Astrocyte of the cerebellum (primary cell): ENCODE data around the gene NPS.

Experiments used
- DNase-seq: peaks from one replicate; pipeline ENCODE4 v3.0.0-alpha.2; 2011; ENCODE audit warnings: low read depth
- H3K4me3 ChIP-seq: 2 replicates; pipeline ENCODE4 v1.5.1; 2011; ENCODE audit warnings: mild to moderate bottlenecking, low read depth, low read length, moderate library complexity
- in situ Hi-C: cut with HindIII; loops from 2 replicates; pipeline ENCODE4 v1.10.0; 2017; ENCODE audit warnings: low sequenced_read_pairs
- TF ChIP-seq, protein P1 (sequence below): IDR thresholded peaks from 2 replicates; pipeline ENCODE4 v1.5.1; 2012; ENCODE audit warnings: low read length, low read depth, moderate library complexity, mild to moderate bottlenecking; ENCODE audit errors: missing control alignments

The NPS gene

DNA sequence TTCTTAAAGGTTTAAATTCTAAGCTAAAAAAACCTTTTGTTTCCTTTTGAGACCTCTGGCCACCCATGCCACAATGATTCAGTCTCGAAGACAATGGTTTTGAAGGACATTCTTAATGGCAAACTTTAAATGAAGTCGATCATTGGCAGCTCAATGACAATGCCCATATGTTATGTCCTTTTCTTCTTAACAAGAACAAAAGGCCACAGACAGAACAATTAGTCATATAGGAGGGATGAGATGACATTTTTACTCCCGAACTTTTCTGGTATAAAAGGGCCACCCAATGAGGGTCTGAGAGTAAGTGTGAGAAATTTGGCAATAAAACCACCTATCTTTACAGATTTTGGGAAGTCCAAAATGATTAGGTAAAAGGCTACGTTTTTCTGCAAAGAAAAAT, at the start of gene NPS:
NPS (plus strand) TSS at position 301 of the 400 bp plus-strand sequence; CDS start at position 361, 60 bp downstream.
- no peak within 1 kb of the TSS for H3K4me3 ChIP-seq
- TF ChIP-seq, protein P1, sequence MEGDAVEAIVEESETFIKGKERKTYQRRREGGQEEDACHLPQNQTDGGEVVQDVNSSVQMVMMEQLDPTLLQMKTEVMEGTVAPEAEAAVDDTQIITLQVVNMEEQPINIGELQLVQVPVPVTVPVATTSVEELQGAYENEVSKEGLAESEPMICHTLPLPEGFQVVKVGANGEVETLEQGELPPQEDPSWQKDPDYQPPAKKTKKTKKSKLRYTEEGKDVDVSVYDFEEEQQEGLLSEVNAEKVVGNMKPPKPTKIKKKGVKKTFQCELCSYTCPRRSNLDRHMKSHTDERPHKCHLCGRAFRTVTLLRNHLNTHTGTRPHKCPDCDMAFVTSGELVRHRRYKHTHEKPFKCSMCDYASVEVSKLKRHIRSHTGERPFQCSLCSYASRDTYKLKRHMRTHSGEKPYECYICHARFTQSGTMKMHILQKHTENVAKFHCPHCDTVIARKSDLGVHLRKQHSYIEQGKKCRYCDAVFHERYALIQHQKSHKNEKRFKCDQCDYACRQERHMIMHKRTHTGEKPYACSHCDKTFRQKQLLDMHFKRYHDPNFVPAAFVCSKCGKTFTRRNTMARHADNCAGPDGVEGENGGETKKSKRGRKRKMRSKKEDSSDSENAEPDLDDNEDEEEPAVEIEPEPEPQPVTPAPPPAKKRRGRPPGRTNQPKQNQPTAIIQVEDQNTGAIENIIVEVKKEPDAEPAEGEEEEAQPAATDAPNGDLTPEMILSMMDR = no peak
- in situ Hi-C loops = no loop called here
- DNase-seq = no peak

DNA sequence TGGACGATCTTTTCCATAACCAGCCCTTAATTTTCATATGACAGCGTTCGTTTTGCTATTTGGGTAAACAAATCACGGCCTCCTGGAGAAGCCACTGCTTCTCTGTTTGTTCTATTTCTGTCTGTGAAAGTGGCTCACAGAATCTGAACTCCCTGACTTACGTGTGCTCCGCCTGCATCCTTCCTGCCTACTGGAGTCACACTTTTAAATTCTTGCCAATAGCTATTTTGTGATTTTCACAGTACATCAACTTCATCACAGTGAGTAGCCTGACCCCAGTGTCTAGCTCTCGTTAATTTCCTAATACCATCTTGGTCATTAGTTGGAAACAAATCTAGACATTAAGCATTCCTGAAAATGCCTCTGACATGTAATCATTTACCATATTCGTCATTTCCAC, 49.0 kb upstream of the NPS start:
- in situ Hi-C loops = no loop called here
- no peak overlapping the region for H3K4me3 ChIP-seq
- TF ChIP-seq, protein P1 = no peak
- DNase-seq = no peak

- TF ChIP-seq, protein P1 = no peak
- no peak overlapping the region for H3K4me3 ChIP-seq
- in situ Hi-C loops = no loop called here
- DNase-seq = no peak
Measured at GRCh38 chr10:127506094-127506493, 43.0 kb upstream of the NPS start.

DNA sequence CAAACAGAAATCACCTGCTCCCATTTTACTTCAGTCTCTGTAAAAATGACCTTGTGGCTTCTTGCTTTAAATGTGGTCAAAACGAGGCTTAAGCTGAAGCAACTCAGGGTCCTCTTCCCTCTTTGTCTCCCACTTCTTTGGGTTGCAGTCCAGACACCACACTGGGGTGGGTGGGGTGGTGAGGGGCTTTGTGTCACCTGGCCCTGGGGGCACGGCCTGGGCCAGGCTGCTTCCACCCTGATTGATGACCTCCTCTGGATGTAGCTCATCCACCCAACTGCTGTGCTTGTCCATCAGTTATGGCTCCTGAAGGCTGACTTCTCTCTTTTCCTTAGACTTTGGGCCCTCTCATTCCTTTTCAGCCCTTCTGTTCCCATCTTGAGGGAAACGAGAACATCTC, 26.8 kb upstream of the NPS start:
- in situ Hi-C loops = no loop called here
- DNase-seq = no peak
- TF ChIP-seq, protein P1 = no peak
- H3K4me3 ChIP-seq = no peak overlapping the region

DNA sequence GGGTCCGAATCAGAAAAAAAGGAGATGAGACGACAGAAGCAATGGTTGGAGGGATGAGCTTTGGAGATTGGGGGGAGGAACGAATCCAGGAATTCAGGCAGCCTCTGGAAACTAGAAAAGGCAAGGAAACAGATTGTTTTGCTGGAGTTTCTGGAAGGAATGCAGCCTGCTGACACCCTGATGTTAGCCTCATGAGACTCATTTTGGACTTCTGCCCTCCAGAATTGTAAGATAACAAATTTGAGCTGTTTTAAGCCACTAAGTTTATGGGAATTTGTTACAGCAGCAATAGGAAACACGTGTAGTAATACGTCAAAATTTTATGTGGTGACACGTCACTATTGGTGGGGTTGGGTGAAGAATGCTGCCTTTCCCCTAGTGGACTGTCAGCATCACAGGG, 25.6 kb upstream of the NPS start:
- TF ChIP-seq, protein P1 = no peak
- no peak for DNase-seq

DNA sequence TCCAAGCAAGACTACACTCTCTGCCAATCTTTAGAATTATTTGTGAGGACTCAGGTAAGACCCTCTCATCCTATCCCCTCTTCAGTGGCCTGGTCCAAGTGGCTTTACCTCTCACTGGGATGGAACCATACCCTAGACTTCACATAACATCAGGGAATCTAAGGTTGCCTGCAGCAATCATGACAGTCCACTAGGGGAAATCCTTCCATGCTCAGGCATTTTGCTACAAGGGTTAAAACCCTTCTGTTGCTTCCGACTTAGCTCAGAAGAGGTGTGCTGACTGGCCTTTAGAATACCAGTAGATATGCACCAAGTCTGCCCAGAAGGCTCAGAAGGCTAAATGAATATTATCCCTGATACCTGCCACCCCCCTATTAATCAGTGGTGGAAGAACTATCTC, 24.9 kb upstream of the NPS start:
- TF ChIP-seq, protein P1 = no peak
- no peak for DNase-seq
- in situ Hi-C loops = no loop called here
- H3K4me3 ChIP-seq = no peak overlapping the region

More for the DNA sequence above, 25.6 kb upstream of the NPS start:
- no peak overlapping the region for H3K4me3 ChIP-seq
- in situ Hi-C loops = no loop called here
